Measurements from ENCODE around the gene CACHD1. TPM values are rescaled to one million over a fixed set of nuclear protein-coding genes. Genes with fewer than 3 reads are reported as not detected.

Gene CACHD1
- total RNA-seq, 2 donors from 2014 or later = 5.3 to 6.7 TPM

- H3K27ac ChIP-seq = no peak overlapping the region
- no peaks in the 10 kb centered on the region for H3K4me1 ChIP-seq (ENCODE audit: control insufficient read depth in 1 of 2, low read depth in 2 of 2)
- H3K36me3 ChIP-seq = no peaks in the 10 kb centered on the region
- DNase-seq (ENCODE audit: low spot score) (no peak), ATAC-seq (ENCODE audit: insufficient number of reproducible peaks, low FRiP score, low read depth) (no peak)
- no peak overlapping the region for H3K4me3 ChIP-seq
- H3K27me3 ChIP-seq (replicated peaks; ENCODE audit: insufficient read depth) = no peaks in the 10 kb centered on the region
- H3K9me3 ChIP-seq = no peaks in the 10 kb centered on the region
- TF ChIP-seq CTCF (IDR thresholded peaks at IDR 0.05) = no peak
These were observed 43.2 kb upstream of the CACHD1 start for GRCh38 chr1:64426681-64427080.

- Histone ChIP-seq H3K4me1 (ENCODE audit: control insufficient read depth in 1 of 2, low read depth in 2 of 2) (no peaks in the 10 kb centered on the region), H3K36me3 (no peaks in the 10 kb centered on the region), H3K9me3 (no peaks in the 10 kb centered on the region), H3K4me3 (no peak overlapping the region), H3K27me3 (replicated peaks; ENCODE audit: insufficient read depth) (no peaks in the 10 kb centered on the region), H3K27ac (no peak overlapping the region)
- TF ChIP-seq CTCF (IDR thresholded peaks at IDR 0.05) = no peak
- no peak for DNase-seq (ENCODE audit: low spot score)
- no peak for ATAC-seq (ENCODE audit: insufficient number of reproducible peaks, low FRiP score, low read depth)
These were observed 42.0 kb upstream of the CACHD1 start for GRCh38 chr1:64427879-64428278.

- DNase-seq (ENCODE audit: low spot score) = no peak
- no peaks in the 10 kb centered on the region for H3K27me3 ChIP-seq (replicated peaks; ENCODE audit: insufficient read depth)
These were observed 36.6 kb upstream of the CACHD1 start for GRCh38 chr1:64433308-64433707.

GRCh38 chr1:64433747-64434146, 36.2 kb upstream of the CACHD1 start:
- ATAC-seq (ENCODE audit: insufficient number of reproducible peaks, low FRiP score, low read depth) = no peak

More at GRCh38 chr1:64433308-64433707, 36.6 kb upstream of the CACHD1 start:
- no peaks in the 10 kb centered on the region for H3K36me3 ChIP-seq
- no peak overlapping the region for H3K27ac ChIP-seq
- no peaks in the 10 kb centered on the region for H3K4me1 ChIP-seq (ENCODE audit: control insufficient read depth in 1 of 2, low read depth in 2 of 2)
- no peak for TF ChIP-seq CTCF (IDR thresholded peaks at IDR 0.05)
- no peak overlapping the region for H3K4me3 ChIP-seq
- H3K9me3 ChIP-seq = no peaks in the 10 kb centered on the region
- no peak for ATAC-seq (ENCODE audit: insufficient number of reproducible peaks, low FRiP score, low read depth)

GRCh38 chr1:64435000-64435399, 34.9 kb upstream of the CACHD1 start:
- no peak overlapping the region for H3K27ac ChIP-seq
- no peak for TF ChIP-seq CTCF (IDR thresholded peaks at IDR 0.05)
- no peak for DNase-seq (ENCODE audit: low spot score)
- no peaks in the 10 kb centered on the region for H3K27me3 ChIP-seq (replicated peaks; ENCODE audit: insufficient read depth)
- H3K9me3 ChIP-seq = no peaks in the 10 kb centered on the region
- ATAC-seq (ENCODE audit: insufficient number of reproducible peaks, low FRiP score, low read depth) = no peak
- no peaks in the 10 kb centered on the region for H3K4me1 ChIP-seq (ENCODE audit: control insufficient read depth in 1 of 2, low read depth in 2 of 2)
- no peaks in the 10 kb centered on the region for H3K36me3 ChIP-seq
- H3K4me3 ChIP-seq = no peak overlapping the region

More at GRCh38 chr1:64433747-64434146, 36.2 kb upstream of the CACHD1 start:
- H3K27ac ChIP-seq = no peak overlapping the region
- no peaks in the 10 kb centered on the region for H3K9me3 ChIP-seq
- no peak for TF ChIP-seq CTCF (IDR thresholded peaks at IDR 0.05)
- H3K36me3 ChIP-seq = no peaks in the 10 kb centered on the region
- no peaks in the 10 kb centered on the region for H3K27me3 ChIP-seq (replicated peaks; ENCODE audit: insufficient read depth)
- no peak overlapping the region for H3K4me3 ChIP-seq
- H3K4me1 ChIP-seq (ENCODE audit: control insufficient read depth in 1 of 2, low read depth in 2 of 2) = no peaks in the 10 kb centered on the region
- no peak for DNase-seq (ENCODE audit: low spot score)
